ENCODE measurements around the gene PIAS4.
"Not testable (repeated sequence)": the region's sequence is repeated elsewhere in the genome, so short reads cannot be mapped to it uniquely, and the experiment has no call there.

PIAS4 gene, protein sequence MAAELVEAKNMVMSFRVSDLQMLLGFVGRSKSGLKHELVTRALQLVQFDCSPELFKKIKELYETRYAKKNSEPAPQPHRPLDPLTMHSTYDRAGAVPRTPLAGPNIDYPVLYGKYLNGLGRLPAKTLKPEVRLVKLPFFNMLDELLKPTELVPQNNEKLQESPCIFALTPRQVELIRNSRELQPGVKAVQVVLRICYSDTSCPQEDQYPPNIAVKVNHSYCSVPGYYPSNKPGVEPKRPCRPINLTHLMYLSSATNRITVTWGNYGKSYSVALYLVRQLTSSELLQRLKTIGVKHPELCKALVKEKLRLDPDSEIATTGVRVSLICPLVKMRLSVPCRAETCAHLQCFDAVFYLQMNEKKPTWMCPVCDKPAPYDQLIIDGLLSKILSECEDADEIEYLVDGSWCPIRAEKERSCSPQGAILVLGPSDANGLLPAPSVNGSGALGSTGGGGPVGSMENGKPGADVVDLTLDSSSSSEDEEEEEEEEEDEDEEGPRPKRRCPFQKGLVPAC

DNA sequence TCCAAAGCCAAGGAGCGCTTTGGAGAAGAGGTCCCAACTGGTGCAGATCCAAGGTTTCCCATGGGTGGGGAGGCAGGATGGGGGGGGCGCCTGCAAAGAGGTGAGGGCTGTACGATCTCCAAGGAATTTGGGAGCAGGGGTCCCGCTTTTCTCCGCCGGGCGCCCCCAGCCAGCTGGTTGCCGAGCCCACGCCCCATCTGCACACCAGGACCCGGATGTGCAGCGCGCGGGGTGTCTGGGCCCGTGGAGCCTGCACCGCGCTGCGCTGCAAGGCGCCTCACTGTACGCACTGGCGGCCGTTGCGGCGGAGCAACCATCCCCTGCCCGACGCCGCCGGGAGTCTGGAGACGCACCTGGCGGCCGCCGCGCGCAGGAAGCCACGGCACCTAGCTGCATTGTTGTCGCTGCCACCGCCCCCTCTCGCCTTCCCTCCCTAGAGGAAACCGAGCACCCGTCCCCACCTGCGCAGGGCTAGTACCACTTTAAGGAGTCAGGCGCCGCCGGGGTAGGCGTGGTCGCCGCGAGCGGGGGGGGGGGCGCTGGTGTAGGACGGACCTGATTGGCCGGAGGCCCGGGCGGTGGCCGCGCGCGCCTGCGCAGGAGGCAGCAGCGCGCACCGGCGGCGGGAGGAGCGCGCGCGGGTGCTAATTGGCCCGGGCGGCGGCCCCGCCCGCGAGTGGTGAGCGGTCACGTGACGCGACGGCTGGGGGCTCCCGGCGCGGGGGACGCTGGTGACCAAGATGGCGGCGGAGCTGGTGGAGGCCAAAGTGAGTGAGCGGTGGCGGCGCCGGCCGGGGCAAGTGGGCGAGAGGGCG lies at the start of gene PIAS4:
PIAS4 (plus strand) TSS at position 716 of the 815 bp plus-strand sequence; CDS start at position 741, 25 bp downstream.
- peak; percentile 79 to 86 for DNase-seq

DNA sequence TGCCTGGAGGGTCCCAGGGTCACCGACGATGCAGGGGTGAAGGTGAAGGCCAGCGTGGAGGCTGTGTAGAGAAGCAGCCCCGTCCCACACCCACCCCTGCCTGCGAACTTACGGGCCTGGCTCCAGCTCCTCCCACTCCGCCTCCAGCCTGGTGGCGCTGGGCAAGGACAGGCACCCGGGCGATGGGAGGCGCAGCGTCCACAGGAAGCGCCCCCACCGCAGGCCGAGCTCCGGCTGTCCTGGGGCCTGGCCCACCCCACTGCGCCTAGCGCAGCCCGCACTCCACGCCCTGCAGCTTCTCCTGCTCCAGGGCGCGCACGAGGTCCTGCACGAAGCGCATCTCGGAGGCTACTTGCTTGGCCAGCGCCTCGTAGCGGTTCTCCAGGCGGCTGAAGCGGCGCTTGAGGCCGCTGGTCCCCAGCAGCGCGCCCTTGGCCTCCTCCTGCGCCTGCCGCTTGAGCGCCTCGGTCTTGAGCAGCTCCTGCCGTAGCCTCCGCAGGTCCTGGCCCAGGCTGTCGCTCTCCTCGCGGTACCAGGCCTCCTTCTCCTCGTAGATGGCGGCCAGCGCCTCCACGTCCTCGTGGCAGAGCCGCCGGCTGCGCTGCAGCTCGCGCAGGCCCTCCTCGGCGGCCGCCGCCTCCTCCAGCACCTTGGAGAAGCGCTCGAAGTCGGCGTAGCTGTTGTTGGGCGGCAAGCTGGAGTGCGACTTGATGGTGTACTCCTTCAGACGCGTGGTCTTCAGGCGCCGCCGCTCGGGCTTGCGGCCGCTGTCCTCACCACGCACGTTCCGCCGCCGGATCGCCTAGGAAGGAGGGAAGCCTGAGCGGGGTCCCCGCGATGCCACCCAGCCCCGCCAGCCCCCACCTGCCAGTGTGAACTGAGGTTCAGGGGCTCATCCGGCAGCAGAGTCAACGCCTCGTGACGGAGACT lies 48.4 kb upstream of the PIAS4 start:
- no peak for DNase-seq

DNA sequence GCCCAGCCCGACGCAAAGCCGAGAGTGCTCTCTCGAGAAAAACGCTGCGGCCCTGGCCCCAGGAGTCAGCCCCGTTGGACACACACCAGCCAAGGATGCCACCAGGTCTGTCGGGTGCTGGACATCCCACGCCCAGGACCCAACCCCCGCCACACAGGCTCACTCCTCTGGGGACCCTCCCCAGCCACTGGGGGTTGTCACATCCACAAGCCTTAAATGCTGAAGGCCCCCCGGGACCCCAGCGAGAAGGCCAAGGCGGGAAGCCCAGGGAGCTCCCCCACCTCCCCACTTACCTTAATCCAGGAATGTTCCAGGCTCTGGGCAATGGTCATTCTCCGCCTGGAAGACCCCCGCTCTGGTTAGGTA lies 47.8 kb upstream of the PIAS4 start:
- no peak for DNase-seq

DNA sequence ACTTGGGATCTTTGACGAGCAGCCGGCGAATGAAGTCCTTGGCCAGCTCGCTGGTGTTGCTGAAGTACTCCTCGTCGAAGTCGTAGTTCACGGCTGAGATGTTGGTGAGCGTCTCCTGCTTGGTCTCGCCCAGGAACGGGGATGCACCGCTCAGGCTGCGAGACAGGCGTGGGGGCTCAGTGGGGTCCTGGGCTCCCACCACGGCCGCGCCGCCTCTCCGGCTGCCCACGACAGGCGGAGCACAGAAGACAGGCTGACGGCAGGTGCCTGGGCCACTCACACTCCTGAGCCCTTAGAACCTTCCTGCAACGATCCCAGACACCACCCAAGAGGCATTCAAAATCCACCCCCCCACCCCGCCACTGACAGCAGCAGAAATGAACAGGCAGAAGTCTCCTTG lies 46.5 kb upstream of the PIAS4 start:
- DNase-seq: no peak

DNA sequence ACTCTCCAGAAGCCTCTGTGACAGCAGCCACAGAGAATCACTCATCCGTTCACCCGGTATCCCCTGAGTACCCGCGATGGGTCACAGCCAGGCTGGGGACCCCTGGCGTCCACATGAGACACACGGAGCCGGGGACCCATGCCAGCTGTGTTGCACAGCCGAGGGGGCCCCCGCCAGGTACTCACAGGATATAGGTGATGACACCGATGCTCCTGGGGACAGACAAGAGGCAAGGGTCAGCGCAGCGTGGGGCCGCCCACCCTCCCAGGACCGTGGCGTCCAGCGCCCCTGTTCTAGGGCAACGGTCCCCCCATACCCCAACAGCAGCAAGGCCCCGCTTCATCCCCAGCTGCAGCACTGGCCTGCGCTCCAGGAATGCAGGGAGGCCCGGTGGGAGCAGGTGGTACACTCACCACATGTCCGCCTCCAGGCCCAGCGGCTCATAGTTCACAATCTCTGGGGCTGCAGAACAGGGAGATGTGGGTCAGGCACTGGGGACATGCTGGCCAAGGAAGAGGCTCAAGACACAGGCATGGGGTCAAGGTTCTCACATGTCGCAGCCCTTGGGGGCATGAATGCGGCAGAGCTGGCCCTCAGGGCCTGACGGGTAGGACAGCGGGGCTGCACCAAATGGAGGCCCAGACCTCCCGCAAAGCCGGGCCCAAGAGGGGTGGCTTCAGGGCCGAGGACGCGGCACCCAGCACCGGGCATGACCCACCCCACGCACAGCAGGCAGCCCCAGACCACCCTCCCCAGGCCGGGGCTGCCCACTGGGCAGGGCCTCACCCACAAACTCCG lies 43.9 kb upstream of the PIAS4 start:
- no peak for DNase-seq

DNA sequence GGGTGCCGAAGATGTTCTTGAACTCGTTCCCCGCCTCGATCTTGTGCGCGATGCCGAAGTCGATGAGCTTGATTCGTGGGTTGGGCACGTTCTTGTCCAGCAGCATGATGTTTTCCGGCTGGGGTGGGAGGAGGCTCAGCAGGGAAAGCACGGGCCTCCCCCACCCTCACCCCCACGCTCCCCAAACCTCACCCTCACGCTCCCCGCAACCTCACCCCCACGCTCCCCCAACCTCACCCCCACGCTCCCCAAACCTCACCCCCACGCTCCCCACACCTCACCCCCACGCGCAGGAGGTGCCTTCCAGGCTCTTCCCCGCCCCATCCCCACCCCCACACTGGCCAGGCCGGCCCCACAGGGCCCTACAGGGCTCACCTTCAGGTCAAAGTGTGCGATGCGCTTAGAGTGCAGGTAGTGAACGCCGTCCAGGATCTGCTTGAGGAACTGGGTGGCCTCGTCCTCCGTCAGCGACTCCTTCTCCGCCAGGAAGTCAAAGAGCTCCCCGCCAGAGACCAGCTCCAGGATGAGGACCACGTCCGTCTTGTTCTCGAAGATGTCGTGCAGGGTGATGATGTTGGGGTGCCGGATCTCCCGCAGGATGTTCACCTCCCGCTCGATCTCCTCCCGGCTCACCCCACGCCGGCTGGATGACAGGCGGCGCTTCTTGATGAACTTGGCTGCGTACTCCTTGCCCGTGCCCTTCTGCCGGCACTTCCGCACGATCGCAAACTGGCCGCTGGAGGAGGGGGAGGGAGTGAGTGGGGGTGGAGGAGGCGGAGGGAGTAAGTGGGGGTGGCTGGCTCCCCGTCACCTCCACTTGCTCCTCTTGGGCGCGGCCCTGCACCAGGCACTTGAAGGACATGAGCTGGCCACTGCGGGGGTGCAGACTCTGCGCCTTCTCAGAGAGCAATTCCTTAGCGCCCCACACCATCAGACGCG lies 43.0 kb upstream of the PIAS4 start:
- DNase-seq: no peak

DNA sequence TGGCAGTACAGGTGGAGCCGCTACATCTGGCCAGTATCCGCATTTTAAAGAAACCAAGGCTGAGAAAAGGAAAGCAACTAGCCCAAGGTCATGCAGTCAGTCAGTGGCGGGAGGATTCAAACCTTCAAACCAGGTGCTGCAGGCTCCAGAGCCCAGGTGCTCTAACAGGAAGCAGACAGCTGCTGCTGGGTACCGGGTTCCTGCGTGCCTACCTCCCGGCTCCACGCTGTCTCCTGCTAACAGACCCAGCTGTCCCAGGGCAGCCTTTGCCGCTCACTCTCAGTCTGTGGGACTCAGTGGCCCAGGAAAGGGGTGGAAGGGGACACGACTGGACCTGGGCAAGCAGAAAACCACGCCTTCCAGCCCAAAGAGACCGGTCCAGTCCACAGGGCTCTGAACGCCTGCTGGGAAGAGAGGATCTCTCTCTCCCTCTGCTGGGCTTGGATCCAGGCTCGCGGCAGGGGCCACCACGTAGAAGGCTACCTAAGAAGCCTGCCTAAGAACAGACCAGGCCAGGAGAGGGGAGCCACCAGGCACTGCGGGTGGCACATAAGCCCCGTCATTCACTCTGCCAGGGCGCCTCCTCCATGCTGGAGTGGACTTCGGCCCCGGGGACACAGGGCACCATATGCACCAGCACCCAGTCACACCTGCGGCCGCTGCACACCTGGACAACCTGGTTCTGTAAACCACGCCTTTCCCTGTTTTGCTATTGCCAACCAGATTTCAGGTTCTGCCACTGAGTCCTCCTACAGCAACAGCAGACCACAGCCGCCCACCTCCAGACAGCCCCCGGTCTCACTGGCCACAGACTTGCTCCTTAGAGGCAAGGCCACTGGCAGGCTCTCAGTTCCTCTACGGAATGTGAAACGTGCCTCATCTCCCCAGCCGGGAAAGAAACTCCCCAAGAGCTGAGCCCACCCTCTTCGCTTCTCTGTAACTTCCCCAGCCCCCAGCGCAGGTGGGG lies 41.2 kb upstream of the PIAS4 start:
- DNase-seq: no peak

DNA sequence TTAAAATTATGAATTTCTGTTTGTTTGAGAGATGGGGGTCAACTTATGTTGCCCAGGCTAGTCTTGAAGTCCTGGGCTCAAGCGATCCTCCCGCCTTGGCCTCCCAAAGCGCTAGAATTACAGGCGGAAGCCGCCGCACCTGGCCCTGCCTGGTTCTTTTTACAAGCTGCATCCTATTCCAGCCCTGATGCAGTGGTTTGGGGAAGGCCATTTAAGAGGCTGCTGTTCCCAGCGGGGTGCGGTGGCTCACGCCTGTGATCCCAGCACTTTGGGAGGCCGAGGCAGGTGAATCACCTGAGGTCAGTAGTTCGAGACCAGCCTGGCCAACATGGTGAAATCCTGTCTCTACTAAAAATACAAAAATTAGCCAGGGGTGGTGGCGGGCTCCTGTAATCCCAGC lies 39.6 kb upstream of the PIAS4 start:
- DNase-seq: not testable (repeated sequence)

DNA sequence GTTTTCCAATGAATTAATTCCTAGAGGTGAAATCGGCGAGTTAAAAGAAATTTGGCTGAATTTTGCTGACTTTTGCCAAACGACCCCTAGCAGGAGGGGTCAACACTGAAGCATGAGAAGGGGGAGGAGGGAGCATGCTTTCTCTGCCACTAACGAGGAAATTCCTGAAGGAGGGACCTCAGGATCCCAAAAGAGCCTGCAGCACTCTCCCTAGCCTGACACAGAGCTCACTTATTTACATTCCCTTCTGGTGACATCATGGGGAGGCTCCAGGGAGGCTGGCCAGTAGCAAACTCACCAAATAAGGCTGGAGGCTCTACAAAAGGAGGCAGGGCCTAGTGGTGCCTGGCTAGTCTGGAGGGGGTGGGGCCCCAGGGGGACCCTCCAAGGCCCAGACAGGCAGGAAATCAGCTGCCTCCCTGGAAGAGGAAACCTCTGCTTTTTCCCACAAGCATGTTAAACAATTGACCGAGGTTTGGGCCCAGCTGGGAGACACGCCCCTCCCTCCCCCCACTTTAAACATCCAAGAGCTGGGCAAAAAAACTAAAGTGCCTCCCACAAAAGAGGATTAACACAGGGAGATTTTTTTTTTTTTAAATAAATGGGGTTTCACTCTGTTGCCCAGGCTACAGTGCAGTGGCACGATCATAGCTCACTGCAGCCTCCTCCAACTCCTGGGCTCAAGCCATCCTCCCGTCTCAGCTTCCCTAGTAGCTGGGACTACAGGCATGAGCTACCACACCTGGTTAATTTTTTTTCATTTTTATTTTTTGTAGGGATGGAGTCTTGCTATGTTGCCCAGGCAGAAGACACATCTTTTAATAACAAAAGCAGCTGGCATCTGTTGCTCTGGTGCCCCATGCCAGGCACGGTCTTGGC lies 38.7 kb upstream of the PIAS4 start:
- no peak for DNase-seq

DNA sequence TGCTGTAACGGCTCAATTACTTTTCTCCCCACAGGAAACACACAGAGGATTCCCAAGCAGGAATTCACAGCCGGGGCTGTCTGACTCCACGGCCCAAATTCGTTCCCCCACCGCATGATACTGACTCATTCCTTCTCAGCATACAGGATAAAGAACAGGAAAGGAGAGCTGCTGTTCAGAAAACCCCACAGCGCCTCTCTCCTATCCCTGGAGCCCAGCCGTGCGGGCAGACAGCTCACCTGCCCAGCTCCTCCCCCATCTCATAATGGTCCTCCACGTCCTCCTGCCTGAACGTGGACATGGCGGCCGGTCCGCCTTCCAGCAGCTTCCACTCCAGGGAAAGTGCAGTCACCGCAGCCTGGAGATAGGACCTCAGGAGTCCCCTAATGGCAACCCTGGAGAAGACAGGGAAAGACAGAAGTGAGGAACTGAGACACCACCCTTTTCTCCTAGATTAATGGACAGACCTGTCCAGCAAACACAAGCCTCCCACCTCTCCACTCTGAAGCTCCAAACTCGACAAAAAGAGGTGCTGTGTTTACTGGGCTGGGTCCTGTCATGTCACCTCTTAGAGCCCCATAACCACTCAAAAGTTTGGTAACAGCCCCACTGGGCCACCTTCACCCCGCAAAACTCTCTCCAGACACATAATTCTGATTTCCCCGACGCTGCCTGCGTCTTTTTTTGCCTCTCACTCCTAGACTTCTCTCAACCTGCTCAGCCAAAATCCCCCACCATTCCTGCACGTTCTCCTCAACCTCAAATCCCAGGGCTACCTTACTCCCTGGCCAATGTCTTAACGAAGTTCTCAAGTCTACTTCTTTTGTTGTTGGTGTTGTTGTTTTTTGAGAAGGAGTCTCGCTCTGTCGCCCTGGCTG lies 37.9 kb upstream of the PIAS4 start:
- DNase-seq: peak in 1 of 2 experiments; percentile 14

DNA sequence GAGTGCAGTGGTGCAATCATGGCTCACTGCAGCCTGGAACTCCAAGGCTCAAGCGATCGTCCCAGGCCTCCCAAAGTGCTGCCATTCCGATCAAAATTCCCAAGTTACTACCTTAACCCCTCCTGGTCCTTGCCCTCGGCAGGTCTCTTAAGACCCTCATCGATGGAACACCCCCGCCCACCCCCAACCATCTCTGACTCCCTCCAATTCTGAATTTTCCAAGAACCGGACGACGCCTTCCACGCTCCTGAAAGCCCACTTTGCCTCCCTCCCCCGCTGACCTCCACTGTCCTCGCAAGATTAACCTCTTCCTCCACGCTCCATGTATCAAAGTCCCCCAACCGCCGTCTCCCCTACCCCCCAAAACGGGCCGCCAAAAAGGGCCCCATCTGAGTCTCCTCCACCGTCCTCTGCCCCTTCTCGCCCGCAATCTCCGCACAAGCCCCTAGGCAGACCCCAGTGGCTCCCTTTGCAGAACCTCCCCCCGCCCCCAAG lies 37.2 kb upstream of the PIAS4 start:
- DNase-seq: no peak

DNA sequence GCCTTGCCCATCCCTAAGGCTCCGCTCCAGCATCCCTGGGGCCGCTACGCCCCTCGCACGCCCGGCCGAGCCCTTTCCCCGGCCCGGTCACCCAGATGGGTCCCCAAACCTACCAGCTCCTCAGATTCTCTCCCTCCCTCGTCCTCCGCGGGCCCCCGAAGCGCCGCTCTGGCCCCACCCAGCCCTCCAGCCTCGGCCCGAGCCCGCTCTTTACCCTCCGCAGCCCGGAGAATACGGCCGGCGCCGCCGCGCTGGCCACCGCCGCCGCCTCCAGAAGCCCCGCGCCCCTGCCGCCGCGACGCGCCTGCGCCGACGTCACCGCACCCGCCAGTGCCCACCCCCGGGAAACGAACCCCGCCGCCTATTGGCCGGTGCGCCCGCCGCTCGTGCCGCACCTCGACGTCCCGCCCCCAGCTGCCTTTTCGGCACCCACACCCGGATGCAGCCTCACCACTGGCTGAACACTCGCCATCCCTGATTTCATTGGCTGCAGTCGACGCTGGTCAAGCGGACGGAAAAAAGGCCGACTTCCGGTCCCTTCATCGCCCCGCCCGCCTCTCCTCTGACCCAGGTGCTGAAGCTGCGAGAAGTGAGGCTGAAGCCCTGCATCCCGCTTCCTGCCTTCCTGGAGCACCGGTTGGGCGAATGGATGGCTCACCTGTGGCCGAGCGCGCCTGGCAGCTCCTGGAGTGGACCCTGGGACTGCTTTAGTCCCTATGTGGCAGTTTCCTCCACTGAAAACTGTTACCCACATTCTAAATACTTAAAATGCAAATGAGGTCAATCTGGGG lies 36.5 kb upstream of the PIAS4 start, which contains the start of gene DAPK3:
DAPK3 (minus strand) TSS at position 292 of the 791 bp plus-strand sequence. CDS start 1,364 bp downstream, outside the sequence.
- peak; percentile 95 to 96 for DNase-seq

DNA sequence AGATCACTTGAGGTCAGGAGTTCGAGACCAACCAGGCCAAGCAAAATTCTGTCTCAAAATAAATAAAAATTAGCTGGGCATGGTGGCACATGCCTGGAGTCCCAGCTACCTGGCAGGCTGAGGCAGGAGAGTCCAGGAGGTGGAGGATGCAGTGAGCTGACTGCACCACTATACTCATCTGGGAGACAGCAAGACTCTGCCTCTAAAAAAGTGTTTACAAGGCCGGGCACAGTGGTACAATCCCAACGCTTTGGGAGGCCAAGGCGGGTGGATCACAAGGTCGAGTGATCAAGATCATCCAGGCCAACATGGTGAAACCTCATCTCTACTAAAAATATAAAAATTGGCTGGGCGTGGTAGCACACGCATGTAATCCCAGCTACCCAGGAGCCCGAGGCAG lies 32.4 kb upstream of the PIAS4 start:
- DNase-seq: no peak

DNA sequence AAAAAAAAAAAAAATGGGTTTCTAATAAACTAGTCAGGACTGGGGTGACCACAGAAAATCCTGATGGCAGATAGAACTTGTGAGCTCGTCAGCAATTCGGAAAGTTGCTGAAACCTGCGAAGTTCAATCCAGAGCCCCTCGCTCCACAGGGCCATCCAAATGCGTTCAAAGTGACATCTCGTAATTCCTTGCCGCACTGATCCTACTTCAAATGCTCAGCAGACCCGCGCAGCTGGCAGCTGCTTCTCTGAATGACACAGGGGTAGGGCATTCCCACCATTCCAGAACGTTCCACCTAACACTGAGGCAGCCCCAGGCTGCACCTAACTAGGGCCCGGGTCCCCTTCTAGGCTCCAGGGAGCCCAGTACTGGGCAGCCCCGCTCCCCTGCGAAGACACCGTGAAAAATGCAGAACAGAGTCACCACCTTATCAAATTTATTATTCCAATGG lies 31.9 kb upstream of the PIAS4 start:
- DNase-seq: no peak

DNA sequence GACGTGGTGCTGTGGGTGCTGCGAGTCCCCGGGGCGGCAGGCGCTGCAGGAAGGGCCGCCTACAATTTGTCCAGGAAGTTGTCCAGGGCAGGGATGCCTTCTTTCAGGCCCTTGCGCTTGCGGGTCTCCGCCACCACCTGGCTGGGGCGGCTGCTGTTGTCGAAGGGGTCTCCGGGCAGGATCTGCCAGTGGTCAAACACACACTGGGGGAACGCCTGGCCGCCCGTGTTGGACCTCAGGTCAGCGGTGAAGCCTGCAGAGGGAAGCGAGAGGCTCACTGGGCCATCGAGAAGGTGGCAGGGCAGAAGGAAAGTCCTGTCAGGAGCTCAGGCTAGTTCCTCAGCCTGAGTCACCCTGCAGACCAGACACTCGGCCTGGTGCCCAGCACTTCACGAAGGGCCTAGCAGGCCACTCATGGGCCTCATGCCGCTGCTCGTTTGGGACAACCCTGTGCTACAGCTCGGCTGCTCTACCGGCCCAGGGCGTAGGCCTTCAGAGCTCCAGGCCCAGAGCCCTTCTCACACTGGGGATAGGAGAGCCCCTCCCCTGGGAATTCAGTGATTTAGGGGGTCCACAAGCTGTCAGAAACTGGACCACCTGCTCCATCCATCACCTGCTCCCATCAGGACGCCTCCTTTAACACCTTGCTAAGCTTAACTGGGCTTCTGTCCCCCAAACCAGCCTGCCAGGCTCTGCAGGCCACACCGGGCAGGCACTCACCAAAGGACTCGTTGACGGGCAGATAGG lies 30.9 kb upstream of the PIAS4 start:
- no peak for DNase-seq
